GM18867 (cell line): Measurements from ENCODE around the gene DLG2.

Experiments used
- ATAC-seq: cut with Tn5 transposase; IDR thresholded peaks from one replicate; pipeline ENCODE4 v1.9.1; 2021; ENCODE audit warnings: mild to moderate bottlenecking, moderate library complexity; ENCODE audit not compliant: unreplicated experiment

The DLG2 gene

GRCh38 chr11:84247129-84247528 is 1380.0 kb downstream of the DLG2 start:
- ATAC-seq, result no peak

GRCh38 chr11:84243629-84244263 is 1383.4 kb downstream of the DLG2 start:
- peak; percentile 76 for ATAC-seq

- no peak for ATAC-seq
These were observed 1385.6 kb downstream of the DLG2 start for GRCh38 chr11:84241343-84242131.

DNA sequence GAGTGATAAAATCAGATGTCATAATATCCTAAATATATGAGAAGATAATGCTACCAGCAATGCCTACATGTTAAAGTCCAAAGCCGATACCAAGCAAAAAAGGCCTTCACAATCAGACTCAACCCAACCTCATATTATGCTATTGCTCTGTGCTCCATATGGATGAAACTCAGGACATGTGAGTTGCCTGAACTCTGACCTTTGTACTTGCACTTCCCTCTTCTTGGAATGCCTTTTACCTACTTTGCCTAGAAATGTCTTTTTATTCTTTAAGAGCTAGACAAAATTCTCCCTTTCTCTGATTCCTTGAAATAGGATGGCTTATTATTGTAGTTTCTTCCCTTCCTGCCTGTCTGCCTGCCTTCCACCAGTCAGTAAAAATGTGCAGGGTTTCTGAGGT is 1386.3 kb downstream of the DLG2 start:
- ATAC-seq, result no peak

DNA sequence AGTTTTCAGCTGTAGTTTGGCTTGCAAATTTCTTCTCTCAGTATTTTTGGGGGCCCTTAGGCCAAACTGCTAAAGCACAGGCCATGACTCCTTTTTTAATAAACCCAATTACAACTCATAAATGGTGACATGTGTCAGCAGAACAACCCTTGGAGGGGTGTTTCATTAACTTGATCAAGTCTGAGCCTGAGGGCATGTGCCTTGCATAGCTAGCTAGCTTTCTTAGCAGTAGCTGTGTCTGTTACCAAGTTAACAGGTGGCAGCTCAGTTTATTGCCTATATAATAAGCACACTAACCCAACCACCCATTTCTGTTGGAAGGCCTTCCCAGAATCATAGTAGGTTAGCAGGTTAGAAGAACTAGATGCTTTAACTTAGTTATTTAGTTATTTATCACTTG is 1390.7 kb downstream of the DLG2 start:
- ATAC-seq, result no peak

DNA sequence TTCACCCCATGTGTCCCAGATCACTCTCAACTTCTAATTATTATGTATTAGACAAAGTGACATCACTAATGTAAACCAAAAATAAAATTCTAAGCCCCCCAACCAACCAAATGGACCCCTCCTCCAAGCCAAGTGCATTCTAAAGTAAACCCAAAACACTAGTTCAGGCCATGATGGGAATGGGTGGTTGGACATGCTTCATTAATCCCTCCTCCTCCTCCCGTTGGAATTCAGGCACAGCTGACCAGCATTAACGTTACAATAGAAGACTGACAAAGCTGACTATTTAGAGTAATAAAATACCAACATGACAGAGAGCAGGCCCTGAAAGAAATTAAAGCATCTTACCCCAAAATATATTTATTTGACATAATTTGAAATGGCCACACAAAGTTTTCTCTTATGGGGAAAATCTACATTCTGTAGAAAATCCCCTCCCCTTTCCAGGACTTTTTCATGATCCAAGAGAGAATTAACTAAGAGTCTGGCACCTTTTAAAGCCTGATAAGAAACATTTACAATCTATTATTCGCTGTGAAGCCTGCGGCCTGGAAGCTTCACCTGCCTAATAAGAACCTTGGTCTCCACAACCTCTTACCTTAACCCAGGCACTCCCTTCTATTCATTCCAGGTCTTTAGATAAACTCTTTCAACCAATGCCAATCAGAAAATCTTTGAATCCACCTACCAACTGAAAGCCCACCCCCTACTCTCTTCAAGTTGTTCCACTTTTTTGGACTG is 1392.5 kb downstream of the DLG2 start:
- no peak for ATAC-seq

DNA sequence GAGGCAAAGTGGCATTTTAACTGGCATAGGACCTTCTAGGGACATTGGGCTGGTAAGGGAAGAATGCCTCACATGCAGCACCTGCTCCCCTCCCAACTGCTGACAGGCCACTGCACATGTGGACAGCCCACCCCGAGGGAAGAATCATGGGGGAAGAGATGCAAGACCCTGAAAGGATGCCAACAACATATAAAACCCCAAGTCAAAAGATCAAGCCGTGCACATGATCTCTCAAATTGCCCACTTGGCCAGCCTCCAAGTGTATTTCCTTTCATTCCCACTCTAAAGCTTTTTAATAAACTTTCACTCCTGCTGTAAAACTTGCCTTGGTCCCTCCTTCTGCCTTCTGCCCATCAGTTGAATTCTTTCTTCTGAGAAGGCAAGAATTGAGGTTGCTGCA is 1393.1 kb downstream of the DLG2 start:
- no peak for ATAC-seq

GRCh38 chr11:84232511-84232910 is 1394.6 kb downstream of the DLG2 start:
- no peak for ATAC-seq

- ATAC-seq, result no peak
These were observed 1396.7 kb downstream of the DLG2 start for GRCh38 chr11:84230402-84230801.

- ATAC-seq, result no peak
These were observed 1399.0 kb downstream of the DLG2 start for GRCh38 chr11:84227970-84228665.

DNA sequence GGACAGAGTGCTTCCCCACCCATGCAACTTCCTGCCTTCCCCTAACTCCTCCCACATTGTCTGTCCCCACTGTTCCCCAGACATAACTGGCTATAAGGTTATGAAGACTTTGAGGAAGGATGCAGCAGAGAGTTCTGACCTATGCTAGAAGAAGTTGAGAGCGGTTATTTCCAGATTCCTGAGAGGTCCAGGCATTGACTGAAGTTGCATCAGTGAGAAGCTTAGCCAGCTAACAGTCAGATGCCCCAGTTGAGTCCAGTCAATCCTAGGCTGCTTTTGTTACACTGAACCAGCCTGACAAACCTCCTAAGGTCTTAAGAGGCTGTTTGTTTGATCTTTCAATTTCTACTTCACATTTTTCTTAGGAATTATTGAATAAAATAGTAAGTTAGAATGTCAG is 1403.1 kb downstream of the DLG2 start:
- no peak for ATAC-seq

DNA sequence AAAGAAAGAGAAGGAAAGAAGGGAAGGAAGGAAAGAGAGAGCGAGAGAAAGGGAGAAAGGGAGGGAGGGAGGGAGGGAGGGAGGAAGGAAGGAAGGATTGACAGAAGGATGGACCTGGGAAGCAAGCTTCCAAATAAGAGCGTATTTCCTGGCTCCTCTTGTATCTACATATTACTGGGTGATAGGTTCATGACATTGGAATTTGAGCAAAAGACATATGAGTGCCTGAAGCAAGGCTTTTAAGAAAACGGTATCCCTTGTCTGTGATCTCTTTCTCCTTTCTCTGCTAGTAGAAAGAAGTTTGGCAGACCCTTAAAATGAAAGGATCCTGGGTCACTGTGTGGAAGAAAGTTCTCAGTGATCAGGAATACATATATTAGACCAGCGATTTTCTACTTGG is 1408.8 kb downstream of the DLG2 start:
- no peak for ATAC-seq

DNA sequence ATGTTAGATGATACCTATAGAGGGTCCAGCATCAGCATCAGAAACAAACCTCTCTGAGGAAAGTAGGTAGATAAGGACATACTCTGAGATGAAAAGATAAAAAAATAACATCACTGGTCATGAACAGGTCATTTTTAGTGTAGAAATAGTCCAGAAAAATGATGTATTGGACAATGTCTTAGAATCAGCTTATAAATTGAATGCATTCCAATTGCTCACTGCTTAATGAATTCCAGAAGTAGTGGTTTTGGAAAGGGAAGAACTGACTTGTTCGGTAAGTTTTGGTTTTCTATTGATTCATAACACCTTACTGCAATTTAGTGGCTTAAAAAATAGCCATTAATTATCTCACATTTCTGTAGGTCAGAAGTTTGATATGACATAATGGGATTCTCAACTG is 1411.5 kb downstream of the DLG2 start:
- ATAC-seq, result no peak

DNA sequence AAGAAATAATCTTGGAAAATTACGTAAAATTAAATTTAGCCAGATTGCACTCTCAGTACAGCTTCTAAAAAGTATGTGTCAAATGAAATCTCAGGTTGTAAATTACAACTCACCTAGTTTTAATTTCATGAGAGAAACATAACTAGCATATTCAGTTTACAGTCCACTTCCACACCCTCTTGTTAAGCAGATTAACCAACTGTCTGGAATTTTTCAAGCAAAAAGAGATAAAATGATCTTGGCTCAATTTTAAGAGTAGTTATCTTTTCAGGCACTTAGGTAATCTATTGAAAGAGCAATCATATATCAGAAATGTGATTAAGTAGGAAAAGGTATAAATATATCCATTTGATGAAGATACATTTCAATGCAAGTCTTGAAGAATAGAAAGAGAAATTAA is 1412.6 kb downstream of the DLG2 start:
- no peak for ATAC-seq

- ATAC-seq, result no peak
These were observed 1414.4 kb downstream of the DLG2 start for GRCh38 chr11:84212468-84213390.

GRCh38 chr11:84211896-84212295 is 1415.2 kb downstream of the DLG2 start:
- ATAC-seq, result no peak

DNA sequence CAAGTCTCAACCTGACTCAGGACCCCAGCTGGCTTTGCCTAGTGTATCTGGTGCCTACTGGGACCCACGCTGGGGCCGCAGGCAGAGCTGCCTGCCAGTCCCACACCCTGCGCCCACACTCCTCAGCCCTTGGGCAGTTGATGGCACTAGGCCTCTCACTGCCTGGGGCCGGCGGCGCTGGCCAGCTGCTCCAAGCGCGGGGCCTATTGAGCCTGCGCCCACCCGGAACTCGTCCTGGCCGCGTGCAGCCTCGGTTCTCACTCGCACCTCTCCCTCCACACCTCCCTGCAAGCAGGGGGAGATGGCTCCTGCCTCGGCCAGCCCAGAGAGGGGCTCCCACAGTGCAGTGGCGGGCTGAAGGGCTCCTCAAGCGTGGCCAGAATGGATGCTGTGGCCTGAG is 1432.4 kb downstream of the DLG2 start:
- no peak for ATAC-seq

DNA sequence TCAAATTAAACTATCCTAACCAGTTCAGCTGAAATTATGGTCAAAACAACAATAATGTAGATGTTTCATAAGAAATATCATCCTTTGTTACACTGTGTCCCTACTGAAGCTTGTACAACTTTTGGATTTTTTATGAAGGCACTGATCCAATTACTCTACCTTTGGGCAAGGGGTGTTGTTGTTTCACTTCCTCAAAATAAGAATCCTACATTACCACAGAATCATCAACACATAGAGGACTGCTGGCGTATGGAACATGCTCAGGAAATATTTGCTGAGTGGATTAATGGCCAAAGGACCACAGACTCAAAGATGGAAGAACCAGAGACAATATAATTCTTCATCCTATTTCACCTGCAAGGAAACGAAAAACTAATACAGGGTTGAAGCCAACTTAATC is 1433.4 kb downstream of the DLG2 start:
- no peak for ATAC-seq

DNA sequence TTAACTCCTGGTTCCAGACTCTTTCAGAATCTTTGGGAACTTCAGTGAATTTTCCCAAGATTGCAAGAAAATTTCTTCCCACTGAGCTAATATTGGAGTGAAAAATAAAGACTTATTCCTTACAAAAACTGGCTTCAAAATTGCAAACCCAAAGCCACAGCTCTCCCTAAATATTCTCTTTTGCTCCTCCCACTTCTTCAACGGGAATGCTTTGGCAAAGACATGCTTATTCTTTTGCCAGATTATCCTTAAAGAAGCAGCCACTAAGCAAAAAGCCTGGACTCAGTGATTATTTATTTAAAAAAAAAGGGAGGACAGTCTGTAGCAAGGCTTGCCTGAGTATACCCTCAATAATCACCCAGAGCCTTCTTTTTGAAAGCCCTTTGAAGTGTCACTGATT is 1438.6 kb downstream of the DLG2 start:
- ATAC-seq, result no peak

GRCh38 chr11:84173078-84173477 is 1454.1 kb downstream of the DLG2 start:
- no peak for ATAC-seq
